ENCODE results near the gene CABYR.
A peak's percentile ranks its signal among the peaks of the same experiment; 100 is the strongest.

CABYR gene

GRCh38 chr18:24138789-24139616 is at the start of gene CABYR:
Gene CABYR, plus strand, starts transcription at chr18:24139062. Its CDS starts 4,053 bp downstream, at chr18:24143115.
- peak; percentile 78 for DNase-seq

GRCh38 chr18:24089076-24089475 is 49.8 kb upstream of the CABYR start:
- DNase-seq = no peak

- no peak for DNase-seq
These were observed 49.1 kb upstream of the CABYR start for GRCh38 chr18:24089515-24090337.

GRCh38 chr18:24090876-24091275 is 48.0 kb upstream of the CABYR start:
- no peak for DNase-seq

GRCh38 chr18:24094561-24094960 is 44.3 kb upstream of the CABYR start:
- no peak for DNase-seq

- DNase-seq = no peak
These were observed 42.9 kb upstream of the CABYR start for GRCh38 chr18:24095976-24096375.

- DNase-seq = no peak
These were observed 35.4 kb upstream of the CABYR start for GRCh38 chr18:24103320-24104021.

GRCh38 chr18:24104486-24104885 is 34.4 kb upstream of the CABYR start:
- DNase-seq = no peak

- DNase-seq = no peak
These were observed 30.2 kb upstream of the CABYR start for GRCh38 chr18:24108641-24109040.

GRCh38 chr18:24111936-24112335 is 26.9 kb upstream of the CABYR start:
- DNase-seq = no peak

GRCh38 chr18:24112464-24112863 is 26.4 kb upstream of the CABYR start:
- no peak for DNase-seq

GRCh38 chr18:24112874-24113615 is 25.8 kb upstream of the CABYR start:
- no peak for DNase-seq

GRCh38 chr18:24114924-24115549 is 23.8 kb upstream of the CABYR start:
- no peak for DNase-seq

- DNase-seq = no peak
These were observed 23.2 kb upstream of the CABYR start for GRCh38 chr18:24115628-24116027.

- DNase-seq = peak; percentile 76
These were observed 19.9 kb upstream of the CABYR start for GRCh38 chr18:24118750-24119577.

- DNase-seq = no peak
These were observed 18.2 kb upstream of the CABYR start for GRCh38 chr18:24120676-24121075.

- DNase-seq = no peak
These were observed 17.2 kb upstream of the CABYR start for GRCh38 chr18:24121625-24122024.

GRCh38 chr18:24126155-24126961 is 12.5 kb upstream of the CABYR start:
- no peak for DNase-seq

GRCh38 chr18:24127735-24128134 is 11.1 kb upstream of the CABYR start:
- DNase-seq = no peak

- DNase-seq = no peak
These were observed 10.2 kb upstream of the CABYR start for GRCh38 chr18:24128700-24129099.
